Measurements from ENCODE around the gene CALN1.
"Not testable (repeated sequence)": the region's sequence is repeated elsewhere in the genome, so short reads cannot be mapped to it uniquely, and the experiment has no call there.

Gene CALN1

GRCh38 chr7:72267291-72267800, 144.8 kb downstream of the CALN1 start:
- no peak for DNase-seq (ENCODE audit: low read depth in 2 of 2)

- DNase-seq (ENCODE audit: low read depth in 2 of 2), result no peak
Observed at GRCh38 chr7:72266771-72267170, 145.4 kb downstream of the CALN1 start.

- no peak for DNase-seq (ENCODE audit: low read depth in 2 of 2)
Observed at GRCh38 chr7:72265071-72265904, 146.8 kb downstream of the CALN1 start.

GRCh38 chr7:72260406-72260805, 151.7 kb downstream of the CALN1 start:
- DNase-seq (ENCODE audit: low read depth in 2 of 2), result no peak

- DNase-seq (ENCODE audit: low read depth in 2 of 2), result no peak
Observed at GRCh38 chr7:72258074-72258473, 154.1 kb downstream of the CALN1 start.

- no peak for DNase-seq (ENCODE audit: low read depth in 2 of 2)
Observed at GRCh38 chr7:72254455-72254854, 157.7 kb downstream of the CALN1 start.

GRCh38 chr7:72249106-72249505, 163.0 kb downstream of the CALN1 start:
- DNase-seq (ENCODE audit: low read depth in 2 of 2), result no peak

GRCh38 chr7:72244826-72245398, 167.2 kb downstream of the CALN1 start:
- DNase-seq (ENCODE audit: low read depth in 2 of 2), result no peak

- no peak for DNase-seq (ENCODE audit: low read depth in 2 of 2)
Observed at GRCh38 chr7:72243329-72243728, 168.8 kb downstream of the CALN1 start.

GRCh38 chr7:72235351-72235750, 176.8 kb downstream of the CALN1 start:
- no peak for DNase-seq (ENCODE audit: low read depth in 2 of 2)

- DNase-seq (ENCODE audit: low read depth in 2 of 2), result no peak
Observed at GRCh38 chr7:72234086-72234485, 178.1 kb downstream of the CALN1 start.

- DNase-seq (ENCODE audit: low read depth in 2 of 2), result no peak
Observed at GRCh38 chr7:72230281-72230680, 181.9 kb downstream of the CALN1 start.

GRCh38 chr7:72223351-72223750, 188.8 kb downstream of the CALN1 start:
- no peak for DNase-seq (ENCODE audit: low read depth in 2 of 2)

GRCh38 chr7:72222136-72222535, 190.0 kb downstream of the CALN1 start:
- DNase-seq (ENCODE audit: low read depth in 2 of 2), result no peak

GRCh38 chr7:72219500-72219899, 192.6 kb downstream of the CALN1 start:
- no peak for DNase-seq (ENCODE audit: low read depth in 2 of 2)

- no peak for DNase-seq (ENCODE audit: low read depth in 2 of 2)
Observed at GRCh38 chr7:72217151-72217550, 195.0 kb downstream of the CALN1 start.

GRCh38 chr7:72213769-72214168, 198.4 kb downstream of the CALN1 start:
- no peak for DNase-seq (ENCODE audit: low read depth in 2 of 2)

GRCh38 chr7:72213081-72213480, 199.1 kb downstream of the CALN1 start:
- DNase-seq (ENCODE audit: low read depth in 2 of 2), result no peak

GRCh38 chr7:72211175-72211574, 201.0 kb downstream of the CALN1 start:
- no peak for DNase-seq (ENCODE audit: low read depth in 2 of 2)

- DNase-seq (ENCODE audit: low read depth in 2 of 2), result not testable (repeated sequence)
Observed at GRCh38 chr7:72209006-72209405, 203.1 kb downstream of the CALN1 start.

GRCh38 chr7:72196176-72196575, 216.0 kb downstream of the CALN1 start:
- no peak for DNase-seq (ENCODE audit: low read depth in 2 of 2)

GRCh38 chr7:72190919-72191318, 221.2 kb downstream of the CALN1 start:
- no peak for DNase-seq (ENCODE audit: low read depth in 2 of 2)

- DNase-seq (ENCODE audit: low read depth in 2 of 2), result no peak
Observed at GRCh38 chr7:72190146-72190545, 222.0 kb downstream of the CALN1 start.

Data from stimulated activated CD4-positive, alpha-beta T cell treated with anti-CD3 and anti-CD28 coated beads, Interleukin-1b, Interleukin-23, amount 100 ng/mL, for 4 hours (primary cell).